GM23248 (cell line): Measurements from ENCODE around the gene EPN3. TPM values are rescaled to one million over a fixed set of nuclear protein-coding genes. Genes with fewer than 3 reads are reported as not detected.
A peak's percentile ranks its signal among the peaks of the same experiment; 100 is the strongest.

Source experiments
- DNase-seq: peaks from one replicate; pipeline ENCODE4 v3.0.0-alpha.2; 2015
- H2AFZ ChIP-seq: fragments of 200-600 bp; sonication (generic); 2 replicates; pipeline ENCODE4 v1.6.1; 2016; ENCODE audit warnings: antibody characterized with exemption
- H3F3A ChIP-seq: fragments of 200-600 bp; sonication (generic); 2 replicates; pipeline ENCODE4 v1.6.1; 2016; ENCODE audit warnings: mild to moderate bottlenecking, antibody characterized with exemption, mixed run types; ENCODE audit not compliant: insufficient read depth
- H3K27ac ChIP-seq: fragments of 200-600 bp; sonication (generic); 2 replicates; pipeline ENCODE4 v1.5.1; 2016; ENCODE audit warnings: mild to moderate bottlenecking
- H3K27me3 ChIP-seq: fragments of 200-600 bp; sonication (generic); replicated peaks from 2 replicates; pipeline ENCODE4 v1.6.1; 2016; ENCODE audit warnings: mild to moderate bottlenecking; ENCODE audit not compliant: insufficient read depth
- H3K36me3 ChIP-seq: fragments of 200-600 bp; sonication (generic); 2 replicates; pipeline ENCODE4 v1.6.1; 2016; ENCODE audit warnings: low read depth, mild to moderate bottlenecking
- H3K4me1 ChIP-seq: fragments of 200-600 bp; sonication (generic); 2 replicates; pipeline ENCODE4 v1.6.1; 2016; ENCODE audit warnings: mild to moderate bottlenecking; ENCODE audit not compliant: insufficient read depth
- H3K4me2 ChIP-seq: fragments of 200-600 bp; sonication (generic); one replicate; pipeline ENCODE4 v1.6.1; 2016; ENCODE audit warnings: mild to moderate bottlenecking; ENCODE audit not compliant: unreplicated experiment
- H3K4me3 ChIP-seq: fragments of 200-600 bp; sonication (generic); 2 replicates; pipeline ENCODE4 v1.5.1; 2016; ENCODE audit warnings: mild to moderate bottlenecking
- H3K79me2 ChIP-seq: fragments of 200-600 bp; sonication (generic); 2 replicates; pipeline ENCODE4 v1.6.1; 2016; ENCODE audit warnings: mild to moderate bottlenecking; ENCODE audit not compliant: insufficient read depth
- H3K9ac ChIP-seq: fragments of 200-600 bp; sonication (generic); 2 replicates; pipeline ENCODE4 v1.6.1; 2016; ENCODE audit warnings: mild to moderate bottlenecking
- H3K9me2 ChIP-seq: fragments of 200-600 bp; sonication (generic); 2 replicates; pipeline ENCODE4 v1.6.1; 2016; ENCODE audit warnings: mixed run types, mild to moderate bottlenecking, moderate library complexity; ENCODE audit not compliant: insufficient read depth
- H3K9me3 ChIP-seq: fragments of 200-600 bp; sonication (generic); one replicate; pipeline ENCODE4 v1.6.1; 2017; ENCODE audit warnings: low read depth
- H4K20me1 ChIP-seq: fragments of 200-600 bp; sonication (generic); 2 replicates; pipeline ENCODE4 v1.6.0; 2016; ENCODE audit not compliant: insufficient read depth
- EZH2 ChIP-seq: fragments of 200-600 bp; sonication (generic); IDR thresholded peaks from 2 replicates; pipeline ENCODE4 v1.6.1; 2018; ENCODE audit warnings: antibody characterized with exemption, mild to moderate bottlenecking; ENCODE audit not compliant: insufficient read depth, poor library complexity, severe bottlenecking
- EZH2phosphoT487 ChIP-seq: fragments of 200-600 bp; sonication (generic); IDR thresholded peaks from 2 replicates; pipeline ENCODE4 v1.6.1; 2018; ENCODE audit warnings: antibody characterized with exemption, moderate library complexity, mild to moderate bottlenecking, low read depth; ENCODE audit not compliant: insufficient read depth
- WGBS, 2 experiments: methylation state at CpG; one replicate each; pipeline ENCODE4 v1.1.6; 2015 to 2017; ENCODE audit warnings: low lambda C conversion rate in 2 of 2, low coverage in 1 of 2; ENCODE audit errors: missing lambda C conversion rate in 2 of 2; 5-methylcytosine and 5-hydroxymethylcytosine counted together
- in situ Hi-C: fragments of 300-500 bp; cut with MboI; formaldehyde crosslinking; loops from 2 replicates; pipeline ENCODE4 v1.15.0; 2020
- polyA plus RNA-seq: library from polyadenylated mRNA; unstranded; fragments of >200 nt; fragmentation: Nextera tagmentation; extraction: Ambion mirVana; gene quantifications from 2 replicates; pipeline ENCODE4 v1.2.1, GENCODE V29; 2016
- total RNA-seq: library from RNA; depleted of rRNA; stranded (reverse); fragments of >200 nt; shearing (Covaris generic); gene quantifications from 2 replicates; pipeline ENCODE4 v1.2.3, GENCODE V29; 2014

The EPN3 gene
- total and polyA plus RNA-seq, 2 experiments from 2014 or later: not detected

- TF ChIP-seq EZH2phosphoT487: no peak
- TF ChIP-seq EZH2: no peak
- H3K4me1 ChIP-seq: peaks cover 11% of the 10 kb centered on the region; the same call in 1 of the 2 replicates
- H4K20me1 ChIP-seq: no peaks in the 10 kb centered on the region
- in situ Hi-C loops: loop anchor here (25.0 kb wide), 1 partner anchor 445 kb away; no protein-coding TSS in a partner anchor
- no peak overlapping the region for H3K4me3 ChIP-seq
- H2AFZ ChIP-seq: no peak overlapping the region
- no peak overlapping the region for H3K27ac ChIP-seq
- no peaks in the 10 kb centered on the region for H3K9me3 ChIP-seq
- no peak overlapping the region for H3K4me2 ChIP-seq
- 73 to 82% methylated on average over 8 of the region's 8 CpGs for WGBS, 2 experiments
- H3K79me2 ChIP-seq: no peaks in the 10 kb centered on the region
- H3K9me2 ChIP-seq: no peaks in the 10 kb centered on the region
- no peak overlapping the region for H3K9ac ChIP-seq
- H3F3A ChIP-seq: no peaks in the 10 kb centered on the region
- no peak for DNase-seq
- no peaks in the 10 kb centered on the region for H3K27me3 ChIP-seq
- no peaks in the 10 kb centered on the region for H3K36me3 ChIP-seq
Observed at GRCh38 chr17:50517504-50518383, 14.8 kb upstream of the EPN3 start.

DNA sequence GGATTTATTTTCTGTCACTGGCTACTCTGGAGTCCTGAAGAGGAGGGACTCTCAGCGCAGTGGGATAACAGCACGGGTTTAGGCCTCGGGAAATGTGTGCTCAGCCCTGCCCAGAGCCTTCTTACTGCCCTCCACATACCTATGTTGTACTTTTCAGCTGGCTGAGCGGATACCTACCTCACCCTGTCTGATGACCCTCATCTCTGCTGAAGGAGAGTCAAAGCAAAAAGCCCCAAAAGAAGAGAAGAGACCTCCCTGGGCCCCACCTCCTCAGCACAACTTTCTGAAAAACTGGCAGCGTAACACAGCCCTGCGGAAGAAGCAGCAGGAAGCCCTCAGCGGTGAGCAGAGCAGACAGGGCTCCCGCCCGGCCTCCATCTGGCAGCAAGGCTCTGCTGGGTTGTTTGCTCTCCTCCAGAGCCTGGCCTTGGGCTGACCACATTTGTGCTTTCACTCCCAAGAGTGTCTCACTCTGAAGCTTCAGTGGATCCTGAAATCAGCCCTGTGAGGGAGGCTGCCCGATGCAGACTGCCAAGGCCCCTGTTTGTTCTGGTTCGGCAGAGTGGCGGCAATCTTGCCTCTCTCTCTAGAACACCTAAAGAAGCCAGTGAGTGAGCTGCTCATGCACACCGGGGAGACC lies 14.0 kb upstream of the EPN3 start:
- in situ Hi-C loops: loop anchor here (25.0 kb wide), 1 partner anchor 444 kb away; no protein-coding TSS in a partner anchor
- no peak for DNase-seq
- H4K20me1 ChIP-seq: no peaks in the 10 kb centered on the region
- no peak for TF ChIP-seq EZH2
- no peak for TF ChIP-seq EZH2phosphoT487
- H3K4me3 ChIP-seq: no peak overlapping the region
- no peaks in the 10 kb centered on the region for H3K36me3 ChIP-seq
- no peaks in the 10 kb centered on the region for H3K79me2 ChIP-seq
- H3F3A ChIP-seq: no peaks in the 10 kb centered on the region
- WGBS, 2 experiments: 76 to 83% methylated on average over 11 to 13 of the region's 13 CpGs
- no peak overlapping the region for H3K27ac ChIP-seq
- no peak overlapping the region for H3K9ac ChIP-seq
- H2AFZ ChIP-seq: no peak overlapping the region
- no peaks in the 10 kb centered on the region for H3K27me3 ChIP-seq
- H3K4me1 ChIP-seq: peaks cover 11% of the 10 kb centered on the region; the same call in 1 of the 2 replicates
- no peaks in the 10 kb centered on the region for H3K9me2 ChIP-seq
- H3K9me3 ChIP-seq: no peaks in the 10 kb centered on the region
- H3K4me2 ChIP-seq: no peak overlapping the region

GRCh38 chr17:50519141-50519834 lies 13.2 kb upstream of the EPN3 start:
- H3K4me2 ChIP-seq: no peak overlapping the region
- no peak overlapping the region for H3K4me3 ChIP-seq
- no peak overlapping the region for H3K27ac ChIP-seq
- H3K36me3 ChIP-seq: no peaks in the 10 kb centered on the region
- H3K79me2 ChIP-seq: no peaks in the 10 kb centered on the region
- TF ChIP-seq EZH2 (no peak), EZH2phosphoT487 (no peak)
- H3K27me3 ChIP-seq: no peaks in the 10 kb centered on the region
- peak; percentile 39 for DNase-seq
- no peak overlapping the region for H2AFZ ChIP-seq
- 61 to 62% methylated on average over 7 to 8 of the region's 8 CpGs for WGBS, 2 experiments
- H3K9me3 ChIP-seq: no peaks in the 10 kb centered on the region
- H3K4me1 ChIP-seq: peaks cover 11% of the 10 kb centered on the region; the same call in 1 of the 2 replicates
- in situ Hi-C loops: loop anchor here (25.0 kb wide), 1 partner anchor 443 kb away; no protein-coding TSS in a partner anchor
- H4K20me1 ChIP-seq: no peaks in the 10 kb centered on the region
- no peaks in the 10 kb centered on the region for H3K9me2 ChIP-seq
- H3K9ac ChIP-seq: no peak overlapping the region
- no peaks in the 10 kb centered on the region for H3F3A ChIP-seq

- no peaks in the 10 kb centered on the region for H3K27me3 ChIP-seq
- in situ Hi-C loops: loop anchor here (25.0 kb wide), 1 partner anchor 442 kb away; no protein-coding TSS in a partner anchor
- no peak overlapping the region for H3K27ac ChIP-seq
- TF ChIP-seq EZH2 (no peak), EZH2phosphoT487 (no peak)
- no peaks in the 10 kb centered on the region for H3F3A ChIP-seq
- no peaks in the 10 kb centered on the region for H3K9me3 ChIP-seq
- H3K9ac ChIP-seq: no peak overlapping the region
- no peak overlapping the region for H3K4me2 ChIP-seq
- 65 to 70% methylated on average over 2 of the region's 2 CpGs for WGBS, 2 experiments
- no peaks in the 10 kb centered on the region for H3K9me2 ChIP-seq
- H4K20me1 ChIP-seq: no peaks in the 10 kb centered on the region
- H3K36me3 ChIP-seq: no peaks in the 10 kb centered on the region
- no peaks in the 10 kb centered on the region for H3K79me2 ChIP-seq
- H3K4me3 ChIP-seq: no peak overlapping the region
- peaks cover 2% of the 10 kb centered on the region; the same call in 1 of the 2 replicates for H3K4me1 ChIP-seq
- H2AFZ ChIP-seq: no peak overlapping the region
- no peak for DNase-seq
Observed at GRCh38 chr17:50520483-50520882, 12.1 kb upstream of the EPN3 start.
